GM23338 (cell line): Measurements from ENCODE around the gene PAPOLB. TPM values are rescaled to one million over a fixed set of nuclear protein-coding genes. Genes with fewer than 3 reads are reported as not detected.

Experiments used
- ATAC-seq: fragments of 200-7000 bp; cut with Tn5 transposase; 3 replicates; pipeline ENCODE4 v1.9.1; 2020
- DNase-seq: peaks from one replicate; pipeline ENCODE4 v3.0.0-alpha.2; 2015; ENCODE audit warnings: low spot score
- H2AFZ ChIP-seq: fragments of 200-600 bp; sonication (generic); 2 replicates; pipeline ENCODE4 v1.8.0; 2016; ENCODE audit warnings: antibody characterized with exemption, mild to moderate bottlenecking, moderate library complexity
- H3F3A ChIP-seq: fragments of 200-600 bp; sonication (generic); replicated peaks from 2 replicates; pipeline ENCODE4 v1.8.0; 2017; ENCODE audit warnings: antibody characterized with exemption, mixed run types, low read depth
- H3K27ac ChIP-seq: fragments of 200-600 bp; sonication (generic); 2 replicates; pipeline ENCODE4 v1.6.1; 2016; ENCODE audit warnings: low read depth
- H3K27me3 ChIP-seq: fragments of 200-600 bp; sonication (generic); 2 replicates; pipeline ENCODE4 v1.8.0; 2016; ENCODE audit warnings: mild to moderate bottlenecking, mixed run types, moderate library complexity; ENCODE audit not compliant: insufficient read depth
- H3K36me3 ChIP-seq: fragments of 200-600 bp; sonication (generic); 2 replicates; pipeline ENCODE4 v1.8.0; 2016; ENCODE audit warnings: mild to moderate bottlenecking; ENCODE audit not compliant: insufficient read depth
- H3K4me1 ChIP-seq: fragments of 200-600 bp; sonication (generic); 2 replicates; pipeline ENCODE4 v1.8.0; 2016; ENCODE audit warnings: mild to moderate bottlenecking, moderate library complexity; ENCODE audit not compliant: insufficient read depth
- H3K4me2 ChIP-seq: fragments of 200-600 bp; sonication (generic); 2 replicates; pipeline ENCODE4 v1.7.1; 2017; ENCODE audit warnings: mixed run types
- H3K4me3 ChIP-seq: fragments of 200-600 bp; sonication (generic); 2 replicates; pipeline ENCODE4 v1.6.1; 2016; ENCODE audit warnings: mixed run types
- H3K79me2 ChIP-seq: fragments of 200-600 bp; sonication (generic); replicated peaks from 2 replicates; pipeline ENCODE4 v1.8.0; 2017; ENCODE audit warnings: mild to moderate bottlenecking; ENCODE audit not compliant: insufficient read depth
- H3K9me2 ChIP-seq: fragments of 200-600 bp; sonication (generic); 2 replicates; pipeline ENCODE4 v1.8.0; 2017; ENCODE audit not compliant: insufficient read depth
- H4K20me1 ChIP-seq: fragments of 200-600 bp; sonication (generic); replicated peaks from 2 replicates; pipeline ENCODE4 v1.8.0; 2017; ENCODE audit warnings: mild to moderate bottlenecking; ENCODE audit not compliant: insufficient read depth
- H3K27ac Mint-ChIP-seq: 2 replicates; pipeline ENCODE4 v1.8.0; 2020; ENCODE audit warnings: inconsistent platforms, mild to moderate bottlenecking, moderate library complexity, mixed read lengths
- H3K27me3 Mint-ChIP-seq: 3 replicates; pipeline ENCODE4 v1.8.0; 2022; ENCODE audit warnings: low read depth, mild to moderate bottlenecking, moderate library complexity, mixed read lengths, inconsistent platforms; ENCODE audit not compliant: insufficient read depth, poor library complexity
- H3K36me3 Mint-ChIP-seq: 3 replicates; pipeline ENCODE4 v1.8.0; 2021; ENCODE audit warnings: low read depth, mild to moderate bottlenecking, inconsistent platforms, moderate library complexity, mixed read lengths
- H3K4me1 Mint-ChIP-seq: 3 replicates; pipeline ENCODE4 v1.8.0; 2020; ENCODE audit warnings: mild to moderate bottlenecking, inconsistent platforms, mixed read lengths
- H3K4me3 Mint-ChIP-seq: 3 replicates; pipeline ENCODE4 v1.8.0; 2021; ENCODE audit warnings: moderate library complexity, mild to moderate bottlenecking, inconsistent platforms, mixed read lengths
- H3K9me3 Mint-ChIP-seq: 3 replicates; pipeline ENCODE4 v1.8.0; 2020; ENCODE audit warnings: moderate library complexity, mild to moderate bottlenecking, inconsistent platforms, mixed read lengths
- CREB1 ChIP-seq: fragments of 250-450 bp; sonication (Bioruptor Pico); IDR thresholded peaks from 2 replicates; pipeline ENCODE4 v1.5.0; 2020; ENCODE audit warnings: low read depth, mild to moderate bottlenecking, moderate library complexity
- CTCF ChIP-seq, 2 experiments: fragments of 200-600 bp in 1 of 2; sonication (generic) in 1 of 2; conservative IDR thresholded peaks; 2 replicates each; pipeline versions ENCODE4 v1.5.1 to v1.6.1; 2016 to 2017; ENCODE audit warnings: antibody characterized with exemption in 2 of 2, low read depth in 2 of 2, mild to moderate bottlenecking in 2 of 2, moderate library complexity in 1 of 2
- ETS1 ChIP-seq: IDR thresholded peaks from 2 replicates; pipeline ENCODE4 v1.6.1; 2016; ENCODE audit warnings: antibody characterized with exemption
- EZH2 ChIP-seq: fragments of 200-600 bp; sonication (generic); IDR thresholded peaks from one replicate; pipeline ENCODE4 v1.8.0; 2017; ENCODE audit warnings: antibody characterized with exemption, mild to moderate bottlenecking, low read depth; ENCODE audit not compliant: unreplicated experiment
- EZH2phosphoT487 ChIP-seq: fragments of 200-600 bp; sonication (generic); IDR thresholded peaks from one replicate; pipeline ENCODE4 v1.8.1; 2018; ENCODE audit warnings: antibody characterized with exemption; ENCODE audit not compliant: unreplicated experiment
- JUNB ChIP-seq: IDR thresholded peaks from one replicate; pipeline ENCODE4 v1.6.1; 2016; ENCODE audit warnings: antibody characterized with exemption; ENCODE audit not compliant: unreplicated experiment
- NANOG ChIP-seq: IDR thresholded peaks from 2 replicates; pipeline ENCODE4 v1.6.1; 2016; ENCODE audit warnings: antibody characterized with exemption, borderline replicate concordance
- POLR2AphosphoS5 ChIP-seq: IDR thresholded peaks from 2 replicates; pipeline ENCODE4 v1.6.1; 2016; ENCODE audit warnings: antibody characterized with exemption, low read depth
- REST ChIP-seq: IDR thresholded peaks from one replicate; pipeline ENCODE4 v1.6.1; 2018; ENCODE audit warnings: antibody characterized with exemption; ENCODE audit not compliant: unreplicated experiment
- STAT1 ChIP-seq: IDR thresholded peaks from one replicate; pipeline ENCODE4 v1.6.1; 2016; ENCODE audit warnings: antibody characterized with exemption; ENCODE audit not compliant: unreplicated experiment
- ZNF114 ChIP-seq: fragments of 250-450 bp; sonication (Bioruptor Pico); IDR thresholded peaks from 2 replicates; pipeline ENCODE4 v1.5.0; 2020; ENCODE audit warnings: mild to moderate bottlenecking, moderate library complexity
- ZNF331 ChIP-seq: fragments of 250-450 bp; sonication (Bioruptor Pico); IDR thresholded peaks from 2 replicates; pipeline ENCODE4 v1.5.0; 2020; ENCODE audit warnings: low read depth, mild to moderate bottlenecking, moderate library complexity
- ZNF462 ChIP-seq: fragments of 250-450 bp; sonication (Bioruptor Pico); IDR thresholded peaks from 2 replicates; pipeline ENCODE4 v1.5.0; 2020; ENCODE audit warnings: mild to moderate bottlenecking, moderate library complexity
- polyA plus RNA-seq: library from polyadenylated mRNA; unstranded; fragments of >200 nt; fragmentation: Nextera tagmentation; extraction: Ambion mirVana; gene quantifications from 2 replicates; pipeline ENCODE4 v1.2.1, GENCODE V29; 2016
- total RNA-seq: library from RNA; depleted of rRNA; stranded (reverse); fragments of >200 nt; shearing (Covaris generic); gene quantifications from 2 replicates; pipeline ENCODE4 v1.2.3, GENCODE V29; 2014

Gene PAPOLB
- total and polyA plus RNA-seq, 2 experiments from 2014 or later = 0.08 to 0.42 TPM

- DNase-seq (no peak), ATAC-seq (no peak)
- Histone ChIP-seq H3K4me1 (0 out of 2 replicates have a peak, but pooled peaks cover 4% of the 10 kb centered on the region), H3K4me2 (no peak overlapping the region), H3F3A (no peaks in the 10 kb centered on the region), H2AFZ (no peak overlapping the region), H3K79me2 (no peaks in the 10 kb centered on the region), H3K27ac (no peak overlapping the region), H3K4me3 (no peak overlapping the region), H4K20me1 (no peaks in the 10 kb centered on the region), H3K36me3 (no peaks in the 10 kb centered on the region), H3K27me3 (no peaks in the 10 kb centered on the region), H3K9me2 (no peaks in the 10 kb centered on the region)
- Mint-ChIP-seq H3K4me3 (no peak overlapping the region), H3K27me3 (peaks cover 13% of the 10 kb centered on the region), H3K9me3 (peaks cover 12% of the 10 kb centered on the region; the same call in 2 of the 3 replicates), H3K4me1 (peaks cover 4% of the 10 kb centered on the region; the same call in 1 of the 3 replicates), H3K36me3 (no peaks in the 10 kb centered on the region), H3K27ac (no peak overlapping the region)
- TF ChIP-seq NANOG (no peak), EZH2 (no peak), CREB1 (CRISPR knock-in tag) (no peak), POLR2AphosphoS5 (no peak), EZH2phosphoT487 (no peak), ETS1 (no peak), JUNB (no peak), ZNF331 (no peak), ZNF114 (CRISPR knock-in tag) (no peak), ZNF462 (CRISPR knock-in tag) (no peak), STAT1 (no peak), CTCF (conservative IDR thresholded peaks at IDR 0.05; ENCODE audit: low read depth in 2 of 2) (no peak), REST (no peak)
Observed at GRCh38 chr7:4889682-4890081, 27.9 kb upstream of the PAPOLB start.
